Stomach (tissue), 19 donors: ENCODE measurements around the gene CA11. TPM values are rescaled to one million over a fixed set of nuclear protein-coding genes. Genes with fewer than 3 reads are reported as not detected.
"Not testable (repeated sequence)": the region's sequence is repeated elsewhere in the genome, so short reads cannot be mapped to it uniquely, and the experiment has no call there.

Experiments used
- DNase-seq, 2 donors: peaks; one replicate each; pipeline versions ENCODE4 v3.0.0 to v3.0.0-alpha.2; 2013 to 2019
- H3K27ac ChIP-seq, 5 donors: fragments of 200-600 bp in 4 of 5; sonication (generic) in 4 of 5; one replicate each; pipeline ENCODE4 v1.5.1; 2013 to 2019; ENCODE audit warnings: mild to moderate bottlenecking in 1 of 5, moderate library complexity in 1 of 5
- H3K27me3 ChIP-seq, 3 donors: fragments of 200-600 bp; sonication (generic); one replicate each; pipeline ENCODE4 v1.5.1; 2017 to 2019; ENCODE audit warnings: mixed run types in 1 of 3
- H3K36me3 ChIP-seq, 4 donors: fragments of 200-600 bp; sonication (generic); 1 replicate in 3 of 4; 2 replicates in 1 of 4; pipeline ENCODE4 v1.5.1; 2016 to 2019
- H3K4me1 ChIP-seq, 4 donors: fragments of 200-600 bp; sonication (generic); one replicate each; pipeline ENCODE4 v1.5.1; 2016 to 2019
- H3K4me3 ChIP-seq, 4 donors: fragments of 200-600 bp; sonication (generic) in 3 of 4; one replicate each; pipeline ENCODE4 v1.5.1; 2016 to 2019; ENCODE audit warnings: mild to moderate bottlenecking in 1 of 4
- H3K9me3 ChIP-seq, 4 donors: fragments of 200-600 bp; sonication (generic); one replicate each; pipeline ENCODE4 v1.5.1; 2016 to 2019
- CTCF ChIP-seq, 7 experiments: fragments of 450-650 bp in 4 of 7; fragments of 200-600 bp in 3 of 7; sonication (generic) in 3 of 7; IDR thresholded peaks; one replicate each; pipeline ENCODE4 v1.5.1; 2016 to 2019; ENCODE audit warnings: antibody characterized with exemption in 7 of 7, control low read depth in 2 of 7, mild to moderate bottlenecking in 1 of 7
- EP300 ChIP-seq: sonication (generic); formaldehyde crosslinking; IDR thresholded peaks from one replicate; pipeline ENCODE4 v1.6.1; 2017; ENCODE audit warnings: antibody characterized with exemption
- POLR2A ChIP-seq, 4 donors: fragments of 450-650 bp; IDR thresholded peaks; one replicate each; pipeline ENCODE4 v1.6.1; 2016; ENCODE audit warnings: antibody characterized with exemption in 4 of 4, control low read depth in 2 of 4, mild to moderate bottlenecking in 1 of 4, moderate library complexity in 1 of 4
- POLR2AphosphoS5 ChIP-seq, 3 donors: sonication (generic); formaldehyde crosslinking; IDR thresholded peaks; one replicate each; pipeline ENCODE4 v1.6.1; 2016; ENCODE audit warnings: antibody characterized with exemption in 3 of 3
- WGBS, 5 donors: extraction: QIAGEN DNeasy Blood & Tissue Kit in 3 of 5; methylation state at CpG; one replicate each; pipeline versions ENCODE4 v1.1.5 to v1.1.7; 2013 to 2018; 5-methylcytosine and 5-hydroxymethylcytosine counted together
- intact Hi-C: fragments of 100-400 bp; cut with DNase I; formaldehyde crosslinking; loops from one replicate; pipeline ENCODE4 v1.15.1; 2023; ENCODE audit warnings: low total_unique reads
- long read RNA-seq, 10 donors: transcript quantifications; one replicate each; lab custom pipeline, GENCODE V29; 2026
- polyA plus RNA-seq, 3 donors: library from polyadenylated mRNA; stranded (reverse); fragments of 200-250 nt; gene quantifications; one replicate each; pipeline ENCODE4 v1.2.3, GENCODE V29; 2013
- total RNA-seq, 5 donors: library from RNA; depleted of rRNA; stranded (reverse); fragments of >200 nt; gene quantifications; one replicate each; pipeline versions ENCODE4 v1.1.0 to v1.2.3, GENCODE V29; 2014 to 2016
- donor health status: healthy with polysubstance abuse.
- donor health status: Bipolar disorder and iron deficiency.
- donor health status: healthy.

Gene CA11
- 10 to 100 TPM in 2 of 5 donors, 1 to 10 TPM in 2, not detected in 1; 1.8 to 33.0 (median 18.1) TPM for total RNA-seq
- 10 to 100 TPM; 15.7 to 17.7 (median 15.8) TPM for polyA plus RNA-seq
- long read RNA-seq, donor 1, partial matches to known transcripts, result 0 of 2 reads
- long read RNA-seq, donor 1, other reads (novel, unspliced or antisense), result 0 of 2 reads
- long read RNA-seq, donor 2, partial matches to known transcripts, result 0 of 1 reads
- long read RNA-seq, donor 2, other reads (novel, unspliced or antisense), result 0 of 1 reads
- long read RNA-seq, donor 3, partial matches to known transcripts, result 0 of 2 reads
- long read RNA-seq, donor 3, other reads (novel, unspliced or antisense), result 0 of 2 reads
- long read RNA-seq, donor 4, result 0 reads
- long read RNA-seq, donor 5, partial matches to known transcripts, result 0 of 2 reads
- long read RNA-seq, donor 5, other reads (novel, unspliced or antisense), result 0 of 2 reads
- long read RNA-seq, donor 6, transcript CA11-201 (9 exons, 1,844 nt), result major isoform, 5 of 5 reads
- long read RNA-seq, donor 6, partial matches to known transcripts, result 0 of 5 reads
- long read RNA-seq, donor 6, other reads (novel, unspliced or antisense), result 0 of 5 reads
- long read RNA-seq, donor 7, partial matches to known transcripts, result 0 of 3 reads
- long read RNA-seq, donor 7, other reads (novel, unspliced or antisense), result 0 of 3 reads
- long read RNA-seq, donor 8, partial matches to known transcripts, result 0 of 1 reads
- long read RNA-seq, donor 8, other reads (novel, unspliced or antisense), result 0 of 1 reads
- long read RNA-seq, donor 9, partial matches to known transcripts, result 0 of 4 reads
- long read RNA-seq, donor 9, other reads (novel, unspliced or antisense), result 0 of 4 reads
- long read RNA-seq, donor 10, partial matches to known transcripts, result 0 of 1 reads
- long read RNA-seq, donor 10, other reads (novel, unspliced or antisense), result 0 of 1 reads

DNA sequence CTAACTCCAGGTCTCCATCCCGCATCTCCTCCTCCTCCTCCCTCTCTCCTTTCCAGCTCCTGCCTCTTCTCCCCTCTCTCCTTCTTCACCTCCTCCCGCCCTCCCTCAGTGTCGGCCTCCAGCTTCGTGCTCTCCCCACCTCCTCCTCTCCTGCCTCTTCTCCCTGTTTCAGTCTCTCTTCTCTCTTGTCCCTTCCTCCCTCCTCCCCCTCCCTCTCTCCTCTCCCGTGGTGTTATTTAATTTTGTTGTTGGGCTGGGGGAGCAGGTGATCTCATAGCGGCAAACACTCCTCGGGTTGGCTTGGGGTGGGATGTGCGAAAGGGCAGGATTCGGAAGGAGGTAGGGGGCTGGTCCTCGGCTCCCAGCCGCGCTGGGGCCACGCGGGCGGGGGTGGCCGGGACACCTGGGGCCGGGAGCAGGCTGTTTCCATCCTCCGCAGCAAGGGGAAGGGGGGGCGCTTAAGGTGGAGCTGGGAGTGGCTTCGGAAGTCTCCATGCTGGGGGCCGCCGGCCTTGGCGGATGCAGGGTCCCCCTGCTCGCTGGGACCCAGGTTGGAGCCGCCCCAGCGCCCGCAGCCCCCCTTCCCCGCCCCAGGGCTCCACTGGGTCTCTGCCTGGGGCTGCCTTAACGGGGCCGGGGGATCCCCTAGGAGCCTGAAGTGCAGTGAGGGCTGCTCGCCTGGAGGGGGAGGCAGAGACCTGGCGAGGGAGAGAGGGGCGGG, at the start of gene CA11:
Gene CA11, minus strand, starts transcription at position 187 of the 721 bp plus-strand sequence. CDS start 555 bp downstream, outside the sequence.
- no peaks in the 10 kb centered on the region for H3K36me3 ChIP-seq
- no peaks in the 10 kb centered on the region for H3K27me3 ChIP-seq
- H3K4me1 ChIP-seq, result peaks cover 14 to 33% (median 28%) of the 10 kb centered on the region in 4 donors
- H3K4me3 ChIP-seq, result peak within 1 kb of the TSS; percentile 50 to 65 (median 57)
- intact Hi-C loops, result loop anchor here (10.0 kb wide), 1 partner anchor 99 kb away; the partner anchor contains the start of genes IZUMO1 and RASIP1
- TF ChIP-seq POLR2AphosphoS5 (IDR thresholded peaks at IDR 0.05) (no peak), CTCF (IDR thresholded peaks at IDR 0.05) (peak in 5 of 7 experiments; percentile 94 to 98 (median 96))
- DNase-seq, result peak; percentile 91 to 97
- H3K9me3 ChIP-seq, result no peaks in the 10 kb centered on the region
- 0 to 2% (median 1%) methylated on average over 25 to 33 of the region's 33 CpGs for WGBS, 5 donors
- peak within 1 kb of the TSS; percentile 79 to 95 (median 92) for H3K27ac ChIP-seq

DNA sequence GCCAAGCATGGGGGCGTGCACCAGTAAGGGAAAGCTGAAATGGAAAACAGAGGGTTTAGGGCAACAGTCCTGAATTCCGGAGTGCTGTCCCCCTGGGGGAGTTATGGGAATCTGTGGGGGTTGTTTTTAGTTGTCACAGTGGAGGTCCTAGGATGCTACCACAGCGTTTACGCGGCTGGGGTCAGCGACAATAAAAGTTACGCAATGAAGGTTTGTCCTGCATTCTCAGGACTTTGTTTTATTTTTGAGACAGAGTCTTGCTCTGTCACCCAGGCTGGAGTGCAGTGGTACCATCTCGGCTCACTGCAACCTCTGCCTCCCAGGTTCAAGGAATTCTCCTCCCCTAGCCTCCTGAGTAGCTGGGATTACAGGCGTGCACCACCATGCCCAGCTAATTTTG, 47.6 kb upstream of the CA11 start:
- H3K9me3 ChIP-seq, H3K36me3 ChIP-seq, DNase-seq, intact Hi-C loops, H3K4me3 ChIP-seq: not testable (repeated sequence)
- peaks cover 0 to 23% (median 8%) of the 10 kb centered on the region in 3 donors for H3K27me3 ChIP-seq
- 86 to 94% (median 88%) methylated on average over 9 of the region's 9 CpGs for WGBS, 5 donors
- H3K27ac ChIP-seq, result peak overlapping the region in 1 of 5 donors; percentile 88
- peaks cover 13 to 44% (median 25%) of the 10 kb centered on the region in 4 donors for H3K4me1 ChIP-seq

- H3K27me3 ChIP-seq, result no peaks in the 10 kb centered on the region
- no peak overlapping the region for H3K4me3 ChIP-seq
- intact Hi-C loops, result no loop called here
- 22 to 43% (median 37%) methylated on average over 7 of the region's 7 CpGs for WGBS, 5 donors
- H3K36me3 ChIP-seq, result no peaks in the 10 kb centered on the region
- H3K27ac ChIP-seq, result peak overlapping the region in 3 of 5 donors; percentile 46 to 51 (median 50)
- no peaks in the 10 kb centered on the region for H3K9me3 ChIP-seq
- peaks cover under 1 to 26% (median 16%) of the 10 kb centered on the region in 4 donors for H3K4me1 ChIP-seq
- peak in 1 of 2 donors; percentile 55 for DNase-seq
- TF ChIP-seq POLR2A (IDR thresholded peaks at IDR 0.05), result no peak
- TF ChIP-seq EP300, result no peak
- TF ChIP-seq CTCF (IDR thresholded peaks at IDR 0.05), result no peak
- TF ChIP-seq POLR2AphosphoS5 (IDR thresholded peaks at IDR 0.05), result no peak
These were observed 43.5 kb upstream of the CA11 start for GRCh38 chr19:48689449-48689848.

GRCh38 chr19:48687776-48688175, 41.8 kb upstream of the CA11 start:
- no peak overlapping the region for H3K27ac ChIP-seq
- H3K4me3 ChIP-seq, result no peak overlapping the region
- H3K4me1 ChIP-seq, result peaks cover 4 to 42% (median 27%) of the 10 kb centered on the region in 4 donors
- no peak for DNase-seq
- 41 to 62% (median 56%) methylated on average over 3 of the region's 3 CpGs for WGBS, 5 donors
- H3K9me3 ChIP-seq, result no peaks in the 10 kb centered on the region
- intact Hi-C loops, result no loop called here
- no peak for TF ChIP-seq CTCF (IDR thresholded peaks at IDR 0.05)
- no peak for TF ChIP-seq POLR2AphosphoS5 (IDR thresholded peaks at IDR 0.05)
- no peak for TF ChIP-seq EP300
- TF ChIP-seq POLR2A (IDR thresholded peaks at IDR 0.05), result no peak
- no peaks in the 10 kb centered on the region for H3K27me3 ChIP-seq
- no peaks in the 10 kb centered on the region for H3K36me3 ChIP-seq

DNA sequence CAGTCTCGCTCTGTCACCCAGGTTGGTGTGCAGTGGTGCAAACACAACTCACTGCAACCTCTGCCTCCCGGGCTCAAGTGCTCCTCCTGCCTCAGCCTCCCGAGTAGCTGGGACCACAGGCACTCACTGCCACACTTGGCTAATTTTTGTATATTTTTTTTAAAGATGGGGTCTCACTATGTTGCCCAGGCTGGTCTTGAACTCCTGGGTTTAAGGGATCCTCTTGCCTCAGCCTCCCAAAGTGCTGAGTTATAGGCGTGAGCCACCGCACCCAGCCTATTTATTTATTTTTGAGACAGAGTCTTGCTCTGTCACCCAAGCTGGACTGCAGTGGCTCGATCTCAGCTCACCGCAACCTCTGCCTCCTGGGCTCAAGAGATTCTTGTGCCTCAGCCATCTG, 40.6 kb upstream of the CA11 start:
- DNase-seq, H3K36me3 ChIP-seq, H3K27me3 ChIP-seq, H3K9me3 ChIP-seq, intact Hi-C loops, H3K4me3 ChIP-seq, H3K27ac ChIP-seq: not testable (repeated sequence)
- peaks cover 4 to 43% (median 32%) of the 10 kb centered on the region in 4 donors for H3K4me1 ChIP-seq
- 90 to 97% (median 95%) methylated on average over 7 of the region's 7 CpGs for WGBS, 5 donors
